WERI-Rb-1 (cell line): ENCODE results near the gene PRUNE1.

Experiments
- DNase-seq: peaks from one replicate; pipeline ENCODE4 v3.0.0-alpha.2; 2020
- H3K27ac ChIP-seq: fragments of 250-450 bp; sonication (Bioruptor Pico); 2 replicates; pipeline ENCODE4 v1.5.1; 2020; ENCODE audit warnings: mild to moderate bottlenecking, moderate library complexity
- H3K27me3 ChIP-seq: fragments of 250-450 bp; sonication (Bioruptor Pico); 2 replicates; pipeline ENCODE4 v1.5.1; 2021; ENCODE audit warnings: mild to moderate bottlenecking, low read depth, moderate library complexity; ENCODE audit not compliant: insufficient read depth, severe bottlenecking
- H3K36me3 ChIP-seq: fragments of 250-450 bp; sonication (Bioruptor Pico); 2 replicates; pipeline ENCODE4 v1.5.1; 2020; ENCODE audit warnings: mild to moderate bottlenecking, moderate library complexity
- H3K4me3 ChIP-seq: 2 replicates; pipeline ENCODE4 v1.5.1; 2011; ENCODE audit warnings: low read depth, mild to moderate bottlenecking, control low read depth, low read length
- H3K9me3 ChIP-seq: fragments of 250-450 bp; sonication (Bioruptor Pico); 2 replicates; pipeline ENCODE4 v1.5.1; 2021; ENCODE audit warnings: mild to moderate bottlenecking, moderate library complexity; ENCODE audit not compliant: severe bottlenecking
- TF ChIP-seq, protein P1 (sequence below): IDR thresholded peaks from 2 replicates; pipeline ENCODE4 v1.5.1; 2011; ENCODE audit warnings: low read depth, mild to moderate bottlenecking, control low read depth, inconsistent platforms, low read length

PRUNE1 gene

DNA sequence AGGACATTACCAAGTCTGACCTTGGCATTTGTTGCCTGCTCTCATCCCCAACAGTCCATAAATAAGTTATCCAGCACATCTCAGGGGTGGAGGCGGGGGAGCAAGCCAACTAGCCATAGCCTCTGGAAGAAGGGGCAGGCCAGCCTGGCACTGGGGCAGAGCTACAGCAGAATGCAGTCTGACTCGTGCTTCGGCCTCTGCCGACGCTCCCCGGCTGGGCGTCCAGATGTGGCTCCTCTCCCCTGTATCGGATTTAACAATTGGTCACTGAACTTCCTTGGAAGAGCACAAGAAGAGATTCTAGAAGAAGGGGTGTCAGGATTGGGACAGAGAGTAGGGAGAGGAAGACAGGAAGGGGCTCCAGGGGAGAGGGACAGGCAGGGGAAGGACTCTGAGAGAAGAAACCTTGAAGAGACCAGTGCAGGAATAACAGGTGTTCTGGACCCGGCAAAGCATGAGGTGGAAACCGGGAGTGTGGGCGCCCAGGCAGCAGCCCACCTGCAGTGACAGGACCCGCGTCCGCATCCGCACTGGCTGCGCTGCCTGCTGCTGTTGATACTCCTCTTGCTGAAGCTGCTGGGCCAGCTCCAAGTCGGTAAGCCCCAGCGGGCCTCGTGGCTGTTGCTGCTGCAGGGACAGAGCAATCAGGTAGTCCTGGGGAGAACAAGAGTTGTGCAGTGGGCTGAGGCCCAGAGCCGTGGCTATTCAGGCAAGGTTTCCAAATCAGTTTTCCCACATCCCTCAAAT lies 10.9 kb upstream of the PRUNE1 start:
- H3K36me3 ChIP-seq, result peaks cover 38% of the 10 kb centered on the region
- DNase-seq, result no peak
- H3K27ac ChIP-seq, result no peak overlapping the region
- TF ChIP-seq, protein P1, sequence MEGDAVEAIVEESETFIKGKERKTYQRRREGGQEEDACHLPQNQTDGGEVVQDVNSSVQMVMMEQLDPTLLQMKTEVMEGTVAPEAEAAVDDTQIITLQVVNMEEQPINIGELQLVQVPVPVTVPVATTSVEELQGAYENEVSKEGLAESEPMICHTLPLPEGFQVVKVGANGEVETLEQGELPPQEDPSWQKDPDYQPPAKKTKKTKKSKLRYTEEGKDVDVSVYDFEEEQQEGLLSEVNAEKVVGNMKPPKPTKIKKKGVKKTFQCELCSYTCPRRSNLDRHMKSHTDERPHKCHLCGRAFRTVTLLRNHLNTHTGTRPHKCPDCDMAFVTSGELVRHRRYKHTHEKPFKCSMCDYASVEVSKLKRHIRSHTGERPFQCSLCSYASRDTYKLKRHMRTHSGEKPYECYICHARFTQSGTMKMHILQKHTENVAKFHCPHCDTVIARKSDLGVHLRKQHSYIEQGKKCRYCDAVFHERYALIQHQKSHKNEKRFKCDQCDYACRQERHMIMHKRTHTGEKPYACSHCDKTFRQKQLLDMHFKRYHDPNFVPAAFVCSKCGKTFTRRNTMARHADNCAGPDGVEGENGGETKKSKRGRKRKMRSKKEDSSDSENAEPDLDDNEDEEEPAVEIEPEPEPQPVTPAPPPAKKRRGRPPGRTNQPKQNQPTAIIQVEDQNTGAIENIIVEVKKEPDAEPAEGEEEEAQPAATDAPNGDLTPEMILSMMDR, result no peak
- no peaks in the 10 kb centered on the region for H3K9me3 ChIP-seq
- H3K4me3 ChIP-seq, result no peak overlapping the region
- no peaks in the 10 kb centered on the region for H3K27me3 ChIP-seq

DNA sequence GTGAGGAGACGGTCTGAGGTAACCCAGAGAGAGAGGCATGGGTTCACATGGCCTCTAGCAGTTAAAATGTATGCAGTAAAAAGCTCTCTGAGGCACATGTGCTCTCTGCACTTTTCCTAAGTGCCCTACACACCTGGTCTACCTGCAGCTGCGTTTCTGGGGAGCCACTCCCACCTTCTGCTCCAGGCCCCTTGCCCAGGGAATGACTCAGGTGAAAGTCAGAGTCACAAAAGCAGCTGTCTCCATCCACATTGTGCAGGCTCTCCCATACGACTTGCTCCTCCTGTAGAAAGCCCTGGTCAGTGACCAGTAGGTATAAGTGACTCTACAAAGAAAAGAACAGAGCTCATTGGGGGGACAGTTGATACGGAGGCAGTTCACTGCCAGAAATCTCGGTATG lies 10.3 kb upstream of the PRUNE1 start:
- no peaks in the 10 kb centered on the region for H3K27me3 ChIP-seq
- DNase-seq, result no peak
- H3K4me3 ChIP-seq, result no peak overlapping the region
- no peaks in the 10 kb centered on the region for H3K9me3 ChIP-seq
- H3K36me3 ChIP-seq, result peaks cover 44% of the 10 kb centered on the region
- TF ChIP-seq, protein P1, result no peak
- no peak overlapping the region for H3K27ac ChIP-seq

DNA sequence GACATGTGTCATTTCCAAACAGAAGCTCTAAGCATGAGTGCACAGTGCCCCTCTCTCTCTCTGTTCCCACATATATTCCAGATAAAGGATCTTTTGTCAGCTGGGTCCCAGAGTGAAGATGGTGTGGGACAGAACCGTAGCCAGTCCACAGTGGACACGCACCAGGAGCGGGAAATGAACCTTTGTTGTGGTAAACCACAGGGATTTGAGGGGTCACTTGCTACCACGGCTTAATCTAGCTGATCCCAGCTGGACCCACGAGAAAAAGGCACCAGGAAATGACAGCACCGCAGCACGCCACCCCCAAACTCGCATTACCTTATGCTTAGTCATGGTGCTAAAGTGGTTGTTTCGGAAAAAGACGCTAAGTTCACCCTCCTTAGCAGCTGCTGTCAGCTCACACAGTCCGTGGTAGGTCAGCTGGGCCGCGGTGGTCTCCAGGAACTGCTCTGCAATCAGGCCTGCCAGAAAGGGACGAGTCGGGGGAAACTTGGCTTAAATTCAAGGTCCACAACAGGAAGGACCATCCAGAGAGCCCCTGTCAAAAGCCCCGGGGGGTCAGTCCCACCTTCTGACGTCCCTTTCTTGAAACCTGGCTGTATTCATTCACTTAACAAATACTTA lies 9.1 kb upstream of the PRUNE1 start:
- Histone ChIP-seq H3K27me3 (no peaks in the 10 kb centered on the region), H3K4me3 (no peak overlapping the region), H3K36me3 (peaks cover 44% of the 10 kb centered on the region), H3K27ac (no peak overlapping the region), H3K9me3 (no peaks in the 10 kb centered on the region)
- DNase-seq, result no peak
- TF ChIP-seq, protein P1, result no peak

DNA sequence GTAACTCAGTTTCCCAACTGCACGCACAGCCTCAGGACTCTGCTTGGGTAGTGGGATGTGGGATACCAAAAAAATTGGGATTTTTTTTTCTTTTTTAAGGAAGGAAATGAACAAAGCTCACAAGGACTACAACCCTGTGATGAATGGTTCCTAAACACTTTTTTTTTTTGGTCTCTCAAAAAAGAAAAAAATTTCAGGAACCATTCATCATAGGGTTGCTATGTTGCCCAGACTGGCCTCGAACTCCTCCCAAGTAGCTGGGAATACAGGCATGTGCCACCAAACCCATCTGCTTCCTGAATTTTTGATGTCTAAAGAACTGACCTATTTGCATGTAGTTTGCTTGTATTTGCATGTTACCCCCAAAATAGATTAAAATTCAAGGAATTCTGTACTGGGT lies 8.3 kb upstream of the PRUNE1 start:
- H3K36me3 ChIP-seq, result peaks cover 44% of the 10 kb centered on the region
- no peaks in the 10 kb centered on the region for H3K9me3 ChIP-seq
- H3K27me3 ChIP-seq, result no peaks in the 10 kb centered on the region
- DNase-seq, result no peak
- TF ChIP-seq, protein P1, result no peak
- H3K27ac ChIP-seq, result no peak overlapping the region
- H3K4me3 ChIP-seq, result no peak overlapping the region

DNA sequence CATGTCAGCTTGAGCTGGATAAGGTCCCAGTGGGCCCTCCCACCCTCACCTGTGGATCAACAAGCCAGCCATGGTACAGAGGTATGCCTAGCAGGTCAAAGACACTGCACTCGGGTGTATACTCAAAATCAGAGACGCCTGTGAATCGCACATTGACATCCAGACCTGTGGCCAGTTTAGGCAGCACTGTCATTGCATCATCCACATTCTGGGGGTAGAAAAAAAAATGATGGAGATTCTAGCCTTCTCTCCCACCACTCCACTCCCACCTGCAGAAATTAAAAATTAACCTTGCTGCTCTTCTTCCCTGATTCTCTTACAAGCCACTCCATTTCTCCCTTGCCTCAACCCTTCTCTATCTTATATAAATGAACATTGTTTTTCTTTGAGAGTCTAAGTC lies 7.8 kb upstream of the PRUNE1 start:
- DNase-seq, result no peak
- TF ChIP-seq, protein P1, result no peak
- H3K4me3 ChIP-seq, result no peak overlapping the region
- H3K36me3 ChIP-seq, result peaks cover 44% of the 10 kb centered on the region
- H3K27ac ChIP-seq, result no peak overlapping the region
- no peaks in the 10 kb centered on the region for H3K9me3 ChIP-seq
- H3K27me3 ChIP-seq, result no peaks in the 10 kb centered on the region
